NCI-H526 (cell line): ENCODE measurements around the gene FGF7.
"Not testable (repeated sequence)": the region's sequence is repeated elsewhere in the genome, so short reads cannot be mapped to it uniquely, and the experiment has no call there.

Experiments
- DNase-seq, 2 experiments: peaks; one replicate each; lab custom pipeline; 2025; lab: John Stamatoyannopoulos, UW

FGF7 gene, protein sequence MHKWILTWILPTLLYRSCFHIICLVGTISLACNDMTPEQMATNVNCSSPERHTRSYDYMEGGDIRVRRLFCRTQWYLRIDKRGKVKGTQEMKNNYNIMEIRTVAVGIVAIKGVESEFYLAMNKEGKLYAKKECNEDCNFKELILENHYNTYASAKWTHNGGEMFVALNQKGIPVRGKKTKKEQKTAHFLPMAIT

DNA sequence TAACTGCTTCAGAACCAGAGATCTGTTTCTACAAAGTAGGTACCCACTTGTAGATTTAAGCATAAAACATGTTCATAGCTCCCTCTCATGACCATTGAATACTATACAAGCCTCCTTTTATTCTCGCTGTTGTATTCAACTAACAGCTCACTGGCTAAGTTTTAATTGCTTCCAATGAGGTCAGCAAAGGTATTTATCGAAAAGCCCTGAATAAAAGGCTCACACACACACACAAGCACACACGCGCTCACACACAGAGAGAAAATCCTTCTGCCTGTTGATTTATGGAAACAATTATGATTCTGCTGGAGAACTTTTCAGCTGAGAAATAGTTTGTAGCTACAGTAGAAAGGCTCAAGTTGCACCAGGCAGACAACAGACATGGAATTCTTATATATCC lies at the start of gene FGF7:
TSS of gene FGF7 (plus strand) at position 222 of the 400 bp plus-strand sequence. CDS start 1,056 bp downstream, outside the sequence.
- peak in 1 of 2 experiments; percentile 3 for DNase-seq

DNA sequence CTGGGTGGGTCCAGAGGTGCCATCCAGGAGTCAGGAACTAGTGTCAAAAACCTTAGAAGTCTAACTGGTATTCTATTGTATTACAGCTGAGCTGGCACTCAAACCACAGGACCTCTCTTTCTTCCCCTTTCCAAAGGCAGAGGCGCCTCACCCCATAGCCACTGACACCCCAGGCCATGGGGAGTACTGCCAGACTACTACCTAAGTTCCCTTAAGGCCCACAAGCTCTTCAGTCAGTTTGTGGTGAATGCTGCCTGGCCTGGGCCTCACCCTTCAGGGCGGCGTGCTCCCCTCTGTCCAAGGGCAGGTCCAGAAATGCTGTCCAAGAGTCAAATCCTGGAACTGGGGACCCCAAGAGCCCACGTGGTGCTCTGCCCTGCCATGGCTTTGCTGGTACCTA lies 43.0 kb upstream of the FGF7 start:
- DNase-seq, result no peak

DNA sequence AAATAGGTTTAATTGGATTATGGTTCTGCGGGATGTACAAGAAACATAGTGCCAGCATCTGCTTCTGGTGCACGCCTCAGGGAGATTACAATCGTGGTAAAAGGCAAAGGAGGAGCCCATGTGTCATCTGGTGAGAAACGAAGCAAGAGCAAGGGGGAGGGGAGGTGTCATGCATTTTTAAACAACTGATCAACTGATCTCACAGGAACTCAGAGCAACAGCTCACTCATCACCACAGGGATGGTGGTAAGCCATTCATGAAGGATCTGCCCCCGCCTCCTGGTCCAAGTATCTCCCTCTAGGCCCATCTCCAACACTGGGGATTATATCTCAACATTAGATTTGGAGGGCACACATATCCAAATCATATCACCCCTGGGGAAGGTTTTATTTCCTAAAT lies 42.1 kb upstream of the FGF7 start:
- DNase-seq, result no peak

DNA sequence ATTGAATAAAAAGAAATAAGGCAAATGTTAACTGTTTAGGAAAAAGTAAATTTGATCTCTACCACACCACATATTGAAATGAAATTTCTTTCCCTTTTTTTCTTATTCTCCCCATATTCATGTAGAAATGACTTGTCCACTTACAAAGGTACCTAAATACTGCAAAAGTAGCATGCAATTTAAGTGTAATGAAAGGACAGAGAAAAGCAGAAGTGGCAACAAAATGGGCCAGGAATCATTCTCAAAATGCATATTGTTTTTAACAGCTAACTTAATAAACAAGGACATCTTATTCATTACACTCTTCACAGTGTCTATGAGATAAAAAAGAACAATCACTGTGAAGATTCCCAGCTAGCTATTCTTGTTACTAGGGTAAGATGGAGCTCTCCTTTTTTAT lies 40.6 kb upstream of the FGF7 start:
- DNase-seq, result no peak

DNA sequence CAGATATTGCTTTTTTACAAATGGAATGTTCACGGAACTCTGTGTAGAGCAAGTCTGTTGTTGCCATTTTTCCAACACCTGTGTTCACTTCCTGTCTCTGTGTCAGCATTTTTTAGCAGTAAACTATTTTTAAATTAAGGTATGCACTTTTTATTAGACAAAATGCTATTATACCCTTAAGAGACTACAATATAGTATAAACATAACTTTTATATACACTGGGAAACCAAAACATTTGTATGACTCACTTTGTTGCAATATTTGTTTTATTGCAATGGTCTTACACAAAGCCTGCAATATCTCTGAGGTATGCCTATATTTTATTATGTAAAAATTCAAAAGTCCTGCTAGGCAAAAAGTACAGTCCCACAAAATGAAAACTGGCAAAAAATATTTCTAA lies 39.8 kb upstream of the FGF7 start:
- DNase-seq, result no peak

DNA sequence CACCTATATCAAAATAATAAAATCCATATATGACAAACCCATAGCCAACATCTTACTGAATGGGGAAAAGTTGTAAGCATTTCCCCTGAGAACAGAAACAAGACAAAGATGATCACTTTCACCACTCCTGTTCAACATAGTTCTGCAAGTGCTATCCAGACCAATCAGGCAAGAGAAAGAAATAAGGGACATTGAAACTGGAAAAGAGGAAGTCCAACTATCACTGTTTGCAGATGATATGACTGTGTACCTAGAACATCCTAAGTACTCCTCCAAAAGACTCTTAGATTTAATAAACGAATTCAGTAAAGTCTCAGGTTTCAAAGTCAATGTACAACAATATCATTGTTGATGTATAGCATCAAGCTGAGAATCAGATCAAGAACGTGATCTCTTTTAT lies 35.6 kb upstream of the FGF7 start:
- DNase-seq, result no peak

DNA sequence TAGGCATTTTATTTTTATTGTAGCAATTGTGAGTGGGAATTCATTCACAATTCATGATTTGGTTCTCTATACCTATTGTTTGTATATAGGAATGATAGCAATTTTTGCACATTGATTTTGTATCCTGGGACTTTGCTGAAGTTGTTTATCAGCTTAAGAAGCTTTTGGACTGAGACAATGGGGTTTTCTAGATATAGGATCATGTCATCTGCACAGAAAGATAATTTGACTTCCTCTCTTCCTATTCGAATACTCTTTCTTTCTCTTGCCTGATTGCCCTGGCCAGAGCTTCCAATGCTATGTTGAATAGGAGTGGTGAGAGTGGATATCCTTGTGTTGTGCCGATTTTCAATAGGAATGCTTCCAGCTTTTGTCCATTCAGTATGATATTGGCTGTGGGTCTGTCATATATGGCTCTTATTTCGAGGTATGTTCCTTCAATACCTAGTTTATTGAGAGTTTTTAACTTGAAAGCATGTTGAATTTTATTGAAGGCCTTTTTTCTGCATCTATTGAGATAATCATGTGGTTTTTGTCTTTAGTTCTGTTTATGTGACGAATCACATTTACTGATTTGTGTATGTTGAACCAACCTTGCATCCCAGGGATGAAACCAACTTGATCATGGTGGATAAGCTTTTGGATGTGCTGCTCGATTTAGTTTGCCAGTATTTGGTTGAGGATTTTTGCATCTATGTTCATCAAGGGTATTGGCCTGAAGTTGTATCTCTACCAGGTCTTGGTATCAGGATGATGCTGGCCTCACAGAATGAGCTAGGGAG lies 20.3 kb upstream of the FGF7 start:
- DNase-seq, result not testable (repeated sequence)

DNA sequence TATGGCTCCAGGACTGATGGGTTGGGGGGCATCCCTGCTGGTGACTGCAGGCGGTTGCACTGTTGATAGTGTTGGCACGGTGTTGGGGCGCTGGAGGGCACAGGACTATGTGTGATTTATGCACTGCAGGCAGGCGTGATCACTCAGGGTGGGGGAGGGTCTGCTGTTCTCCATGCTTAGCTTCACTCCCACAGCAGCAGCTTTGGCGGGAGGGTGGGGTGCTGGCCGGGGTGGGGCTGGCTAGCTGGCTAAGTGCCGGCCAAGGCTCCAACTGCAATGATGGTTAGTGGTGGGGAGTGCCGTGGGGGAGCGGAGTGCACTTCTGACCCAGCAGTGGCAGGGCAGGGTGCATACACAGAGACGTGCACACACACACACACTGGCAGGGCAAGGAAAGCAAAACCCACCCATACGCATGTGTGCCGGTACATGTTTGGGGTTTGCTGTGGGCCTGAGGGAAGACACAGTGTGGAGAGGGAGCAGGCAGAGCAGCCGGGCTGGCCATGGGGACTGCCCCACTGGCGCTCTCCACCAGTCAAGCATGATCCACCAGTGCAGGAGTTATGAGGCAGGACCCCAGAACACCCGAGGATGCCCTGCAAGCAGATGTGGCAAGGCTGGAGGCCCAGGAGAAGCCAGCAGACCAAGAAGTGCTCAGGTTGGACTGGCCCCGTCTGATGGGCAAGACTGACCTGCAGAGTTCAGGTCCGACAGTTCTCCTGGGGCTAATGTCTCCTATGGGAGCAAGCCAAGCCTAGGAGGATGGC lies 16.5 kb upstream of the FGF7 start:
- no peak for DNase-seq

DNA sequence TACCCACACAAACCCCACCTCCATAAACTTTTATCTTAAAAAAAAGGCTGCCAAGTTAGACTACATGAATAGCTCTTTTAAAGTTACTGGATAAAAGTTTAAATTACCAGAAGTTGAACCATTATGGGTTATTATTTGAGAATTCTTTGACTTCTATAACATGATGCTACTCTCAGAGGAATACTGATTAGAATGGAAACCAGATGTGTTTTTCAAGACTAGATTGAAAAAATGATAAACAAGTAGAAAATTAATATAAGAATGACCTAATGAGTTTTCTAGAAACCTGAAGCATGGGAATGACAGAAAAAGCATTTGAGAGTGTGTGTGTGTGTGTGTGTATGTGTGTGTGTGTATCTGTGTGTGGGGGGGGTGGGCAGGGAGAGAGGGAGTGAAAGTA lies 12.4 kb upstream of the FGF7 start:
- no peak for DNase-seq

DNA sequence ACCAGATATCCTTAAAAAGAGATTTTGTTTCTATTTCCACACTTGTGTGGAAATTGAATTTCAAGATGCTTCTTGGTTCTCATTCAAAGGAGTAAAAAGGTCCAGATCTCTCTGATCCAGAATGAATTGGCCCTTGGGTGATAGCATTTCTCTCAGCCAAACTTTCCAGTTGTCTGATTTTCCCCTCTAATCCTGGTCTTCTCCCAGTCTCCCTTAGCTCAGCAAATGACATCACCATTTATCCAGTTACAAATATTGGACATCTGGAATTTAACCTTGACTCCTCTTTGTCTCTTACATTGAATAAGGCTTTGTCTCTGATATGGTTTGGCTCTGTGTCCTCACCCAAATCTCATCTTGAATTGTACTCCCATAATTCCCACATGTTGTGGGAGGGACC lies 10.2 kb upstream of the FGF7 start:
- no peak for DNase-seq

DNA sequence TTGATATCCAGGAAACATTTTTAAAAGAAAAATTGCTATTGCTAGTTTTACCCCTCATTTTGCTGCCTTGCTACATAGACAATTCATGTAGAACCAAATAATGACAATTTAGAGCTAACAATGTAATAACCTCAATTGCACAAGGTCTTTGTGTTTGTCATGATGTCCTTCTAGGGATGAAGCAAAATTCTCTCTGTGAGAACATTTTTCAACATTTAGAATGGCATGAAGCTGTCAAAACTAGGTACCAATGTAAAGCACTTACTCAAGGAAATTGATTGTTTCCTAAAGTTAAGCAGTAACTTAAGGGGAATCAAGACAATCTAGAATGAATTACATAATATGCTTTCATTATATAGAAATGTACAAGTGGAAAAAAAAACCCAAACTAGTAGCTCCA lies 7.9 kb upstream of the FGF7 start:
- DNase-seq, result no peak

DNA sequence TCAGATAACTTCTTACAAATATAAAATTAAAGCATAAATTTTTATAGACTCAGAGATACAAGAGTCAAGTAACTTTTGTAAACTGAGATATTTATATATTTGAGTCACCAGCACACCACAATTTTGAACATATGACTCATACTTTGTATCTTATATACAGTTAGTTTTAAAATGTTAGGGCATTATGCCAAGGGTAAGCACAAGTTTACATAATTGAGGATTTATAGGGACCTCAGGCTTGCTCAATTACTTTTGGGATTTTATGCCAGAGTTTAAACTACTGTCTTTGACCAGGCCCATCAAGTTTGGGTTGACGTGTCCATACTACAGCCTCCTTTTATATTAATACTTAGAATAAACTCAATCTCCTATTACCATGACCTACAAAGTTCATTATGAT lies 7.4 kb upstream of the FGF7 start:
- DNase-seq, result no peak

DNA sequence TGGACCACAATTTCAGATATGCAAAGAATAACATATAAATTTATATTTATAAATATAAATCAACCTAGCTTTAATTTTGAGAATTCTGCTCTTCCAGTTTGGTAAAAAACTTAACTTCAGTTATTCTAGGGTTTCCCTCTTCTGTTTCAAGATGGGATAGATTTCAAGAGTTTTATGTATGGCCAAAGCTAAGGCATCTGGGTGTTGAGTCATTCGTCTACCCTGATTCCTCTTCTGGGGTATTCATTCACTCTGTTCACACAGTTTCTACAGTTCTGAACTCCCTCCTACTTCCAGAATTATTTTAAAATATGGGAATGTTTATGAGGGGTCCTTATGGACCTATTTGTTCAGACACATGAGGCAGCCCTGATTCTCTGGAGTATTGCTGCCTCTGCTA lies 4.2 kb upstream of the FGF7 start:
- no peak for DNase-seq

DNA sequence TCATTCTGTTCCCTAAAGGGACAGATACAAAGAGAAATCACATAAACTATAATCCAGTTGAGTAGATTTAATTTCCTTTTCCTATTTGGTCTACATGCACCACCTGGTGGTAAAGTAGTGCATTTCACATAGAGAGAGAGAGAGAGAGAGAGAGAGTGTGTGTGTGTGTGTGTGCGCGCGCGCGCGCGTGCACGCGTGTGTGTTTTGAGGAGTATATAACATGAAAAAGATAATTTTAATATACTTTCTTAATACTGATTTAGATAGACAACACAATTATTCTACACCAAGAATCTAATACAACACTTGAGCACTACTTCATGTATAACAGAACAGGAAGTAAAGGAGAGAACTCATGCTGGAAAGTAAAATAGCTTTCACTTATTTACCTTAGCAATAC lies 1.1 kb upstream of the FGF7 start:
- peak; percentile 37 to 67 for DNase-seq

DNA sequence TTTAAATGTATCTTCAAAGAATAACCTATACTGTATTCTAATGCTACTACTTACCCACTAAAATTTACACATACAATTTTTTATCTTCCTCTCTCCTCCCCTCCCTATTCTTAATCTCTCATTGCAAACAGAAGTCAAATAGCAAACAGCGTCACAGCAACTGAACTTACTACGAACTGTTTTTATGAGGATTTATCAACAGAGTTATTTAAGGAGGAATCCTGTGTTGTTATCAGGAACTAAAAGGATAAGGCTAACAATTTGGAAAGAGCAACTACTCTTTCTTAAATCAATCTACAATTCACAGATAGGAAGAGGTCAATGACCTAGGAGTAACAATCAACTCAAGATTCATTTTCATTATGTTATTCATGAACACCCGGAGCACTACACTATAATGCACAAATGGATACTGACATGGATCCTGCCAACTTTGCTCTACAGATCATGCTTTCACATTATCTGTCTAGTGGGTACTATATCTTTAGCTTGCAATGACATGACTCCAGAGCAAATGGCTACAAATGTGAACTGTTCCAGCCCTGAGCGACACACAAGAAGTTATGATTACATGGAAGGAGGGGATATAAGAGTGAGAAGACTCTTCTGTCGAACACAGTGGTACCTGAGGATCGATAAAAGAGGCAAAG lies 984 bp downstream of the FGF7 start:
- DNase-seq, result no peak

DNA sequence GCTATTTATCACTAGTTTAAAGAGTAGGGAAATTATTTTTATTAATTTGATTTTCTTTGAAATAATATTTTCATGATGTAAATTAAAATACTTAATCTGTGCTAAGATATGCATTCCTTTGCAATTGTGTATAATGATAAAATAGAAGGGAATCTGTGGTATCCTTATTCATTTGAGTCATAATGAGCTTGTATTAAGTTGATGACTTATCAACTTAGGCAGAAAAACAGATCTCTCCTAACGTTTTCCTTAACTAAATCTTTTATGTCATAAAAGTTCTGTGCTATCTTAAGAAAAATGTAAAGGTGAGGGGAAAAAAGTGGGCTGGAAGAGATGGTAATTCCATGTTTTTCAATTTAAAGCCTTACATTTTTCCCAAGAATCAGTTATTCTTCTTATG lies 1.9 kb downstream of the FGF7 start:
- DNase-seq, result no peak

DNA sequence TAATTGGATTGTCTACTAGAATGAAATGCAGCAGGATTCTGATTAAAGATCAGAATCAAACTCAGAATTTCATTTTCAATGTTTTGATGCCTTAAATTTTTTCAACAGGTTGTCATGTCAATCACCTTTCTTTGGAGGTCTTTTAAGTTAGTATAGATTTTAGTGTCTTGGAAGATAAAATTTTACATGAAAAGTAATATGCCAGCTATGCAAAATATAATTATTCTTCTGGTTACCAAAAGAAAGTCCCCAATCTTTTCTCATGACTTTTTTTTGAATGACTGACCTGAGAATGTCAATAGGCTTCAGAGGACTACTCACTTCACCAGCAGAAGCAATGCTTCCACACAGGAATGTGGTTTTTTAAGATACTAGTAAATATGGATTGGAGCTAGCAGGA lies 4.3 kb downstream of the FGF7 start:
- no peak for DNase-seq

DNA sequence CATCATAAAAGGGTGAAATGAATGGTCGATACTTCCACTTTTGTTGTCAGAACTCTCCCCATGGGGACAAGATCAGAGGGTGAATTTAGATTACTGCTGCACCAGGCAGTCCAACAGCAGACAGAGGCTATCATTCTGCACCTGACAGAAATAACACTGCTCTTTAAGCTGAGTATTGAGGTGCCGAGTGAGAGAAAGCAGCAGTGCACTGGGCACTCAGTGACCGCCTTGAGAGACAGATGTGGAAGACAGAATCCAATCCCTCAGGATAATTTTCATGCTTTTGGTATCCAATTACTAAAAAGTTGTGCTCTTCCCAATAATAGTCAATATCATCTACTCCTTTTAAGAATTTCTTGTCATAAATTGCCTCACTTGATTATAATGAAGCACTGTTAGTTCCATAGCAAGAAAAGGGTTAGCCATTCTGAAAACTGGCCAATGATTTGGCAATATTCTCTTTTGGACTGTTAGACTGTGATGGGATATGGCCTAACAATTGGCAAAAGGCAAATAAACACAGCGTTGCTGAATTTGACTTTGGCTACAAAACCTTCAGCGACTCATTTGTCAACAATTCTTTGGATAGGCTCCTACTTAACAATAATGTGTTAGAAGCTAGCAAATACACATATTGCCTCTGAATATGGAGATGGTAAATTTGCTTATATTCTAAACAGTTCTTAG lies 5.5 kb downstream of the FGF7 start:
- DNase-seq, result no peak

DNA sequence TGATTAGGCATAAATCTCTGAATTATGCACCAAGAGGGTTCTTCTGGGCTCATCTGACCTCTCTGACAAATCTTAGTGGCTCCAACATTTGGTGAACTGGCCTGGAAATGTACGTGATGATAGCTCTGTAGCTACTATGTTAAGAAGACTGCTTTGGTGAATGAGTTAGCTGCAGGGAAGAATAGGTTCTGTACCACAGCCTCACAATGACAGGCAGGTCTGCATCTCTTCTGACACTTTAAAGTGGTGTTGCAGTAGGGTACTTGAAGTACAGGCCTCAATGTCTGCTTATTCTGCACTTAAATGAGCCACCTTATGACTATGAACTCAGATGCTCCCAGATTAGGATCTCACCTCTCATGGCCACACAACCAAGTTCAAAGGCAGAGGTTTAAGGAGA lies 7.0 kb downstream of the FGF7 start:
- DNase-seq, result no peak

DNA sequence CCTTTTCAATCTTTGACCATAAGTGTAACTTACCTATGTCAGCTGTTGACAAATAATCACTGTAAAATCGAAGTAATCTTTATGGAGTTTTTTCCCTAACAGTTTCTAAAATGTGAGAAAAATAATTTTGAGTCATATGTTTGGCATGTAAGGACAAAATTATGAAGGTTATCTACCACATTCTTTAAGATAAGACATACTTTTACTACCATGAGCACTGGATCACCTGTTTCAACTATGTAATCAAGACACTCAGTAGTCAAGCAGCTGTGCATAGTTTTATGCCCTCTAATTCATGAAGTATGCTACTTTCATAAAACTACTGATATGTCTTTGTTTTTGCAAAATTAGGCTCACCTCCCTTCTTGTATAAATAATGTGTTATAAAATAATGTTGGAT lies 12.1 kb downstream of the FGF7 start:
- no peak for DNase-seq

DNA sequence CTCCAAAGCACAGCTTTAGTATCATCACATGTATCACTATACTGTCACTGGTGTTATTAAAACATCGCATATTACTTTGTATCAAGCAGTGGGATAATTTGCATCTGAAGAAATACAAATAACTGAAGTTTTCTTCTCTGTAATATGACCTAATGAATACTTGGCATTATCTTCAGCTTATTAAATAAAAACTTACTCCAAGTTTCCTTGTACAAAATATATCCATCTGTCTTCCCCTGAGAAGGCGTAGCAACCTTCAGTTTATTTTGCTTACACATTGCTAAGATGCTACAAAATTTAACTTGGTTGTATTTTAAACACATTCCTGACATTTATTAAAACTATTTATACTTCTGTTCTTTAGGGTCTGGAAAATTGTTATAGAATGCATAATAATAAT lies 13.7 kb downstream of the FGF7 start:
- no peak for DNase-seq
